SU-DHL-6 (cell line): Measurements from ENCODE around the gene FUT8.

Experiments used
- CTCF ChIP-seq: fragments of 200-600 bp; sonication (generic); IDR thresholded peaks from one replicate; pipeline ENCODE4 v1.5.1; 2017; ENCODE audit warnings: antibody characterized with exemption, mild to moderate bottlenecking, low read length, moderate library complexity; ENCODE audit not compliant: insufficient read depth, poor library complexity, severe bottlenecking
- EZH2phosphoT487 ChIP-seq: fragments of 200-600 bp; sonication (generic), shearing (Covaris generic); conservative IDR thresholded peaks from 2 replicates; pipeline ENCODE4 v1.6.1; 2018; ENCODE audit warnings: mild to moderate bottlenecking, antibody characterized with exemption, low read length, moderate library complexity, mixed read lengths

GRCh38 chr14:65387628-65388027 is 24.9 kb upstream of the FUT8 start:
- TF ChIP-seq CTCF, result no peak
- TF ChIP-seq EZH2phosphoT487, result no peak
